Activated CD4-positive, alpha-beta T cell treated with anti-CD3 and anti-CD28 coated beads, Interleukin-2, amount 10 ng/mL, durations not matched to agents 24 days and 14 days (primary cell): Measurements from ENCODE around the gene SLC25A19. TPM values are rescaled to one million over a fixed set of nuclear protein-coding genes. Genes with fewer than 3 reads are reported as not detected.

Experiments used
- DNase-seq: peaks from one replicate; pipeline ENCODE4 v3.0.0; 2022
- H3K27ac Mint-ChIP-seq: one replicate; pipeline ENCODE4 v1.8.0; 2022; ENCODE audit warnings: mild to moderate bottlenecking, mixed read lengths
- H3K27me3 Mint-ChIP-seq: one replicate; pipeline ENCODE4 v1.8.0; 2022; ENCODE audit warnings: mixed read lengths
- H3K36me3 Mint-ChIP-seq: one replicate; pipeline ENCODE4 v1.8.0; 2022; ENCODE audit warnings: low read depth, mild to moderate bottlenecking, mixed read lengths
- H3K4me1 Mint-ChIP-seq: one replicate; pipeline ENCODE4 v1.8.0; 2021; ENCODE audit warnings: mixed read lengths
- H3K4me3 Mint-ChIP-seq: one replicate; pipeline ENCODE4 v1.8.0; 2022; ENCODE audit warnings: mild to moderate bottlenecking, moderate library complexity, mixed read lengths
- H3K9me3 Mint-ChIP-seq: one replicate; pipeline ENCODE4 v1.8.0; 2021; ENCODE audit warnings: mixed read lengths
- intact Hi-C: fragments of 100-400 bp; cut with micrococcal nuclease; formaldehyde crosslinking; loops from one replicate; pipeline ENCODE4 v1.15.1; 2023
- total RNA-seq: library from RNA; stranded (reverse); gene quantifications from 2 replicates; pipeline ENCODE4 v1.2.3, GENCODE V29; 2022

SLC25A19 gene
- total RNA-seq, 1 donor from 2014 or later: 132 TPM

DNA sequence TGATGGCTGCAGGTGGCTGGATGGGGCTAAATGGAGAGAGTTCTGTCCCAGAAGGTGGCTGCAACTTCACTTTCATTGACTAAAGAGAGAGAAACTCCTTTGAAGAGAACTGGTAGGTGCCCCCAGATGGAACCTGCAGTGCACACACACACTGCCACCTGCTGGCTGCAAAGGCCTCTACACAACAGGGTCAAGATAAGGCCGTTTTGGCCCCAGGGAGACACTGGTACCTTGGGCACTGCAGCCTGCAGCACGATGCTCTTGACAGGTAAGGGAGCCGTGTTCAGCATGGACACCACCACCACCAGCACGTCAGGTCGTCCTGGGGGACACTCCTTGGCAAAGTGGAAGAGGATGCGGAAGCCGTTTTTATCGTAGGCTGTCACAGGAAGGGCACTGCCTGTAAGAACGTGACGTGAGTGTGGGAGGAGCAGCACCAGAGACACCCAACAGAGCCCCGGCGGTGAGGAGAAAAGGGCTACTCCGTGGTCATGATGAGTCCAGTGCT, 50.5 kb downstream of the SLC25A19 start:
- Mint-ChIP-seq H3K27ac (peak overlapping the region; percentile 84), H3K36me3 (peaks cover 67% of the 10 kb centered on the region), H3K9me3 (no peaks in the 10 kb centered on the region), H3K27me3 (no peaks in the 10 kb centered on the region), H3K4me3 (peak overlapping the region; percentile 33), H3K4me1 (peaks cover 32% of the 10 kb centered on the region)
- DNase-seq: peak; percentile 86
- intact Hi-C loops: no loop called here

DNA sequence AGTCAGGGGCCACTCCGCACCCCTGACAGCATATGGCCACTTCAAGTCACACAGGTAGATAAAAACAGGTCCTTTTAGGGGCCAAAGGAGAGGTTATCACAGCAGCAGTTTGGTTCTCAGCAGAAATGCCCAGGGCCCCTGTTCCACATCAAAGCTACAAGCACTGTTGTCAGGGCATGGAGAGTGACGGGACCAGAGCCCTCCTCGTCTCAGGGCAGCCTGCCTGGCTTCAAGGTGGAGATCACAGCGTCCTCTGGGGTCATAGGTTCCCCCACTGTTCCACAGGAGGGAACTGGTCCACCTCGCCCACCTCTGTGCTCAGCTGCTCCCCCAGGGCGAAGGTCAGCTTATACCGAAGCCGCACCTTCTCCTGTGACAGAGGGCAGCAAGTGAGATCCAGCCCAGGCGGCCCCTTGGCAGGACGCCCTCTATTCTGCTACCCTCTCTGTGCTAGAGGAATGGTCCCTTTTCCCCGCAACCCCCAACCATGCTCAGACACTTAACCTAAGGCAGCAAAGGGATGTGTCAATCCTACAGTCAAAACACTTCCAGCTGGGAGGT, 51.1 kb downstream of the SLC25A19 start:
- intact Hi-C loops: no loop called here

DNA sequence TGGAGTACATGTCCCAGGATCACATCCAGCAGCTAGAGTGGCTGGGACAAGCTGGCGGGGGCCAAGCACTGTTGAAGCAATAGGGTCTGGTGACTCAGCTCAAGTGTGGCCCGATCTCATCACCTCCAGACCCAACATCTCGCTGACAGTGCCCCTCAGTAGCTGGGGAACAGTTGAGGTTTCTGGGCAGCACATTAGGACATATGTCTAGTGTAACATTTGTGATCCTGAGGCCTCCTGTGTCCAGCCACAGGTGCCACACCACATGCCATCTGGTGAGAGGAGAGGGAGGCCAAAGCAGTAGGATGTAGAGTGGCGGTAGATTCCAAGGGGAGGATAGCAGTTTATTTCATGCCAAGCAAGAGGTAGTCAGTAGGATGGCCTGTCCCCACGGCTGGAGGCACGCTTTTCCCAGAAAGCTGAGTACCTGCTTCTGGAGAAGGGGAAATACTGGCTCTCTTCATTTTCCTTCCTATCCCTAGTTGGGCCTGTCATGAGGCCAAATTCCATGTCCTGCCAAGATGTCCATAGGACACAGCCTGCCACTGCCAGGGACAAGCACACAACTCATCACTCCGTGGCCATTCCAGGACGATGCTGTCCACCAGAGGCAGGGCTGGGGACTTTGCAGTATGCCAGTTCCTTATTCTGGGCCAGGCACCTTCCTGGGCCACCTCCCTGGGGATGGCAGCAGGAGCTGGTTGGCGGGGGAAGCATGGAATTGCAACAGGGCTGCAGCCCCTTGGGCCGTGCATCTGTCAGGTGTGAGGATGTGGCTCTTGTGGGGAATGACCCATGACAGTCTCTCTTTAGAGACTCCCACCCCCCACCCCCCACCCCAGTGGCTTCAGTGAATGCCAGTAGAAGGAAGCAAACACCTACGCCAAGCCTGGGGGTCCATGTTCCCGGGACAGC, 51.9 kb downstream of the SLC25A19 start:
- H3K9me3 Mint-ChIP-seq: no peaks in the 10 kb centered on the region
- H3K4me3 Mint-ChIP-seq: no peak overlapping the region
- H3K36me3 Mint-ChIP-seq: peaks cover 67% of the 10 kb centered on the region
- H3K27ac Mint-ChIP-seq: peak overlapping the region; percentile 61
- peaks cover 21% of the 10 kb centered on the region for H3K4me1 Mint-ChIP-seq
- DNase-seq: no peak
- intact Hi-C loops: no loop called here
- no peaks in the 10 kb centered on the region for H3K27me3 Mint-ChIP-seq

More for the DNA sequence above, 51.1 kb downstream of the SLC25A19 start:
- DNase-seq: no peak
- Mint-ChIP-seq H3K4me3 (no peak overlapping the region), H3K36me3 (peaks cover 64% of the 10 kb centered on the region), H3K27me3 (no peaks in the 10 kb centered on the region), H3K9me3 (no peaks in the 10 kb centered on the region), H3K4me1 (peaks cover 27% of the 10 kb centered on the region), H3K27ac (no peak overlapping the region)

DNA sequence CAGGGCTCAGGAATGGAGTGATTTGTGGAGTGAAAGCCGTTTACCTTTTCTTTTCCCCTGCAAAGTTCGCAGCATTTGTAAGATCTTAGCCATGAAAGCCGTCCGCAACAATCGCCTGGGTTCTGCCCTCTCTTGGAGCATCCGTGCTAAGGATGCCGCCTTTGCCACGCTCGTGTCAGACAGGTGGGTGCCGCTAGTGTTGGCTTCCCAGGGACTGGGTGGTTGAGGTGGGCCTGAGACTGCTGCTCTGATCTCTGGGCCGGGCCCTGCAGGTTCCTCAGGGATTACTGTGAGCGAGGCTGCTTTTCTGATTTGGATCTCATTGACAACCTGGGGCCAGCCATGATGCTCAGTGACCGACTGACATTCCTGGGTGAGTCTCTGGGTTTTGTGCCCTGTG, 56.4 kb downstream of the SLC25A19 start:
- Mint-ChIP-seq H3K27ac (no peak overlapping the region), H3K27me3 (no peaks in the 10 kb centered on the region), H3K4me3 (no peak overlapping the region), H3K4me1 (no peaks in the 10 kb centered on the region), H3K9me3 (no peaks in the 10 kb centered on the region), H3K36me3 (peaks cover 59% of the 10 kb centered on the region)
- intact Hi-C loops: no loop called here
- no peak for DNase-seq

DNA sequence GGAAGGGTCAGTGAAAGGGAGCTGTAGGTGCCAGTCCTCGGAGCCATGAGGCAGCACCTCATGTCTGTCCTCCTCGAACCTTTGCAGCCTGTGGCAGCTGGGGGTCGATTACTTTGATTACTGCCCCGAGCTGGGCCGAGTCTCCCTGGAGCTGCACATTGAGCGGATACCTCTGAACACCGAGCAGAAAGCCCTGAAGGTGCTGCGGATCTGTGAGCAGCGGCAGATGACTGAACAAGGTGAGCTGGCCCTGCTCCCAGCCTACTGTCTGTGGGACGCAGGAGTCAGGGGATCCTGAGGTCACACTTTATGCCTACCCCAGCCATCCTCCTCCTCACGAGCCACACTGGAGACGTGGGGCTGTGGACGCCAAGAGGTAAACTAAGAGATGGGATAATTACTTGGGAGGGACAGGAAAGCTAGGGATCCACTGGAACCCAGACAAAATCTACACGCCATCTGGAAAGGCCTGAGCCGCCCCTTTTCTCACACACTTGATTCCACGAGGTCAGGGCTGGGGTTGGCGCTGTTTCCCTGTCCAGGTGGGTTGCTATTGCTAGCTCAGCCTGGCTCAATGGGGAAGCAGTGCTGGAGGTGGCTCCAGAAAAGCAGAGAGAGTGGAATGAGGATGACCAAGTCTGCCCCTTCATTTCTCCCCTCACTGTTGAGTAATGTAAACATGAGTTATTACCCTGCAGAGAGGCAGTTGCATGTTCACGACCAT, 57.3 kb downstream of the SLC25A19 start:
- intact Hi-C loops: no loop called here
- Mint-ChIP-seq H3K4me3 (no peak overlapping the region), H3K27me3 (no peaks in the 10 kb centered on the region), H3K36me3 (peaks cover 54% of the 10 kb centered on the region), H3K9me3 (no peaks in the 10 kb centered on the region), H3K4me1 (no peaks in the 10 kb centered on the region), H3K27ac (no peak overlapping the region)
- DNase-seq: no peak

DNA sequence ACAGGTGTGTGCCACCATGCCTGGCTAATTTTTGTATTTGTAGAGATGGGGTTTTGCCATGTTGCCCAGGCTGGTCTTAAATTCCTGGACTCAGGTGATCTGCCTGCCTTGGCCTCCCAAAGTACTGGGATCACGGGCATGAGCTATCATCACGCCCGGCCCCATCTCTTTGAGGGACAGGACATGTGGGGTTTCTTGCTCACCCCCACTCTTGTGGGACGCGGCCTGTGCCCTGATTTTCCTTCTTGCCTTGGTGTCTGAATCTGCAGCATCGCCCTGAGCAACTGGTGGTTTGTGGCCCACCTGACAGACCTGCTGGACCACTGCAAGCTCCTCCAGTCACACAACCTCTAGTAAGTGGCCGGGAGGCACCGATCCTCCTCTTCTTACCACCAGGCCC, 58.2 kb downstream of the SLC25A19 start:
- no peak overlapping the region for H3K27ac Mint-ChIP-seq
- no peak overlapping the region for H3K4me3 Mint-ChIP-seq
- no peak for DNase-seq
- no peaks in the 10 kb centered on the region for H3K9me3 Mint-ChIP-seq
- H3K36me3 Mint-ChIP-seq: peaks cover 54% of the 10 kb centered on the region
- H3K4me1 Mint-ChIP-seq: no peaks in the 10 kb centered on the region
- intact Hi-C loops: no loop called here
- no peaks in the 10 kb centered on the region for H3K27me3 Mint-ChIP-seq

DNA sequence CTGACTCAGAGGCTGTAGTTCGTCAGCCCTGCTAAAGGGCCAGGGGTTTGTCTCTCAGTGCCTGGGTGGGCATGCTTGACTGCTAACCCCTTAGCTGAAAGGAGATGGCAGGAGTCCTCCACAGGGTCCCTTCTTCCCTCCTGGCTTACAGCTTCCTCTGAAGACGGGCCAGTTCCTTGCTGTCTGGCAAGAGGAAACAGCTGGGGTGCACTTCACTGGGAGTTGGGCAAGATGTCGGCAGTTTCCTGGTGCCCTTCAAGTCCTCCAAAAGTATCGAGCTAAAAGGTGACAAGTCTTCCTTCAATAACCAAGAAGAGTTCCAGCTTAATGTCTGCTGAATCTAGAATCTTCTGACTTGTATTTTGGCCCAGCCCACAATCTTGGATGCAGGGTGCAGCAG, 60.4 kb downstream of the SLC25A19 start:
- peaks cover 53% of the 10 kb centered on the region for H3K36me3 Mint-ChIP-seq
- intact Hi-C loops: no loop called here
- no peak overlapping the region for H3K27ac Mint-ChIP-seq

DNA sequence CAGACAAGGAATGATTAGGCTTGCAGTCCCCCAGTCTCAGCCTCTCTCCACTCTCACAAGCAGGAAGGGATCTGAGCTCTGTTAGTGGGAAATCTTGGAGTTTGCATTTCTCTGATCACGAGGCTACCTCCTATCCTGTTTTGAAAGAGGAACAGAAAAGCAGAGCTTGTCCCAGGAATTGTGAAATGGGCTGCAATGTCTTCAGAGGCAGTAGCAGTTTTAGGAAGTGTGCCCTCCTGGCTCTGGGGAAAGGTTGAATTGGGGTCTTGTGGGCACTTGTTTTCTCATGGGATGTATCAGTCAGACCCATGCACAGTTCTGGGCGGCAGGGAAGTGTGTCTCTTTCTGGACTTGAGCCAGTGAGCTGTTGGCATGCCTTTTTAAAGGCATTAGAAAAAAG, 60.9 kb downstream of the SLC25A19 start:
- DNase-seq: no peak
- Mint-ChIP-seq H3K4me3 (no peak overlapping the region), H3K36me3 (peaks cover 54% of the 10 kb centered on the region), H3K9me3 (no peaks in the 10 kb centered on the region), H3K27me3 (no peaks in the 10 kb centered on the region), H3K27ac (no peak overlapping the region), H3K4me1 (no peaks in the 10 kb centered on the region)
- intact Hi-C loops: no loop called here

More for the DNA sequence above, 60.4 kb downstream of the SLC25A19 start:
- Mint-ChIP-seq H3K4me3 (no peak overlapping the region), H3K9me3 (no peaks in the 10 kb centered on the region), H3K27me3 (no peaks in the 10 kb centered on the region), H3K4me1 (no peaks in the 10 kb centered on the region)
- DNase-seq: no peak

DNA sequence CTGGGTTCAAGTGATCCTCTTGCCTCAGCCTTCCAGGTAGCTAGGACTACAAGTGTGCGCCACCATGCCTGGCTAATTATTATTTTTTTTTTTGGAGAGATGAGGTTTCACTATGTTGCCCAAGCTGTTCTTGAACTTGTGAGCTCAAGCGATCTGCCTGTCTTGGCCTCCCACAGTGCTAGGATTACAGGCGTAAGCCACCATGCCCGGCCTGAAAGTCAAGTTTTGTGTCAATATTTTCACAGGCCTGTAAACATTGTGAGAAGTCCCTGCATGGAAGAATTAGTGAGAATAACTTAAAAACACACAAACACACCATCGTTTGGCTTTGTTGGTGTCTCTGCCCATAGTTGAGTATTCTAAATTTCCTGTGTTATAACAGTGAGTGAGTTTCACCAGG, 61.5 kb downstream of the SLC25A19 start:
- H3K4me1 Mint-ChIP-seq: no peaks in the 10 kb centered on the region
- intact Hi-C loops: no loop called here
- H3K27ac Mint-ChIP-seq: no peak overlapping the region
- no peak overlapping the region for H3K4me3 Mint-ChIP-seq
- H3K9me3 Mint-ChIP-seq: no peaks in the 10 kb centered on the region
- H3K36me3 Mint-ChIP-seq: peaks cover 51% of the 10 kb centered on the region
- DNase-seq: no peak
- no peaks in the 10 kb centered on the region for H3K27me3 Mint-ChIP-seq

DNA sequence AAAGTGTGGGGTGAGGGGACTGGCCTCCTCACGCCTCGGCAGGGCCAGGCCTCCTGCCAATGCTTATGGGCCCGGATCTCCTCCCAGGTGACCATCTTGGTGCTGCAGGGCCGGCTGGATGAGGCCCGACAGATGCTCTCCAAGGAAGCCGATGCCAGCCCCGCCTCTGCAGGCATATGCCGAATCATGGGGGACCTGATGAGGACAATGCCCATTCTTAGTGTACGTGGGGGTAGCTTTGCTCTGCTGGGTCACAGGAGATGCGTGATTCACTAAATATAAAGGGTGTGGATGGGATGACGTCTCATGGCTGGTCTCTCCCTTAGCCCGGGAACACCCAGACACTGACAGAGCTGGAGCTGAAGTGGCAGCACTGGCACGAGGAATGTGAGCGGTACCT, 64.2 kb downstream of the SLC25A19 start:
- no peak overlapping the region for H3K4me3 Mint-ChIP-seq
- no peaks in the 10 kb centered on the region for H3K4me1 Mint-ChIP-seq
- no peak overlapping the region for H3K27ac Mint-ChIP-seq
- H3K9me3 Mint-ChIP-seq: no peaks in the 10 kb centered on the region
- peaks cover 46% of the 10 kb centered on the region for H3K36me3 Mint-ChIP-seq
- H3K27me3 Mint-ChIP-seq: no peaks in the 10 kb centered on the region
- intact Hi-C loops: no loop called here
- DNase-seq: no peak

Other genes with a start within 250 kb of the SLC25A19 start
- gene ATP5PD, start 242.5 kb downstream of the SLC25A19 start, total RNA-seq: 158 and 161 TPM in 2 replicates
- gene KCTD2, start 242.2 kb downstream of the SLC25A19 start, total RNA-seq: 18.7 and 19.0 TPM in 2 replicates
- 6.8 and 7.2 TPM in 2 replicates for gene SLC16A5, start 201.5 kb downstream of the SLC25A19 start, total RNA-seq
- gene ARMC7, start 179.5 kb downstream of the SLC25A19 start, total RNA-seq: 11.2 and 12.0 TPM in 2 replicates
- gene NT5C, start 157.7 kb downstream of the SLC25A19 start, total RNA-seq: 76.5 and 84.7 TPM in 2 replicates
- 271 and 292 TPM in 2 replicates for gene JPT1, start 134.9 kb downstream of the SLC25A19 start, total RNA-seq
- 658 and 659 TPM in 2 replicates for gene SUMO2, start 106.5 kb downstream of the SLC25A19 start, total RNA-seq
- 125 and 136 TPM in 2 replicates for gene NUP85, start 83.8 kb downstream of the SLC25A19 start, total RNA-seq
- gene GGA3, start 27.8 kb downstream of the SLC25A19 start, total RNA-seq: 84.2 and 86.9 TPM in 2 replicates
- gene MRPS7, start 27.6 kb downstream of the SLC25A19 start, total RNA-seq: 121 and 127 TPM in 2 replicates
- gene MIF4GD, start 18.2 kb downstream of the SLC25A19 start, total RNA-seq: 45.9 and 48.7 TPM in 2 replicates
- gene GRB2, start 116.2 kb upstream of the SLC25A19 start, total RNA-seq: 172 and 182 TPM in 2 replicates
- 68.9 and 69.5 TPM in 2 replicates for gene TMEM94, start 167.2 kb upstream of the SLC25A19 start, total RNA-seq
- gene CASKIN2, start 226.1 kb upstream of the SLC25A19 start, total RNA-seq: 1.4 and 1.6 TPM in 2 replicates
- gene TSEN54, start 227.1 kb upstream of the SLC25A19 start, total RNA-seq: 61.7 and 66.4 TPM in 2 replicates
- 6.5 and 9.0 TPM in 2 replicates for gene LLGL2, start 236.3 kb upstream of the SLC25A19 start, total RNA-seq